ENCODE measurements around the gene SEPHS2. TPM values are rescaled to one million over a fixed set of nuclear protein-coding genes. Genes with fewer than 3 reads are reported as not detected.

Gene SEPHS2
- total and polyA plus RNA-seq, 2 of the 8 experiments (the other 6 are each of a cell fraction or from before 2014, with no cell fraction given), result 28.2 to 61.8 TPM

- no peak for TF ChIP-seq CHD2 (IDR thresholded peaks at IDR 0.05; ENCODE audit: low read length)
- no peak for TF ChIP-seq E2F6 (IDR thresholded peaks at IDR 0.05)
- no peak for TF ChIP-seq RFX5 (IDR thresholded peaks at IDR 0.05; ENCODE audit: borderline replicate concordance, low read depth, low read length)
- TF ChIP-seq RXRA (IDR thresholded peaks at IDR 0.05; ENCODE audit: insufficient read depth, low read depth, low read length), result no peak
- TF ChIP-seq ASH2L (IDR thresholded peaks at IDR 0.05; ENCODE audit: low read length), result no peak
- TF ChIP-seq NRF1 (IDR thresholded peaks at IDR 0.05; ENCODE audit: low read depth, low read length), result no peak
Measured at GRCh38 chr16:30459456-30459855, 13.8 kb upstream of the SEPHS2 start (continued).
